Measurements from ENCODE around the gene CDH10. TPM values are rescaled to one million over a fixed set of nuclear protein-coding genes. Genes with fewer than 3 reads are reported as not detected.

The CDH10 gene
- total RNA-seq (not detected), polyA plus RNA-seq (not detected), total RNA-seq (not detected)

DNA sequence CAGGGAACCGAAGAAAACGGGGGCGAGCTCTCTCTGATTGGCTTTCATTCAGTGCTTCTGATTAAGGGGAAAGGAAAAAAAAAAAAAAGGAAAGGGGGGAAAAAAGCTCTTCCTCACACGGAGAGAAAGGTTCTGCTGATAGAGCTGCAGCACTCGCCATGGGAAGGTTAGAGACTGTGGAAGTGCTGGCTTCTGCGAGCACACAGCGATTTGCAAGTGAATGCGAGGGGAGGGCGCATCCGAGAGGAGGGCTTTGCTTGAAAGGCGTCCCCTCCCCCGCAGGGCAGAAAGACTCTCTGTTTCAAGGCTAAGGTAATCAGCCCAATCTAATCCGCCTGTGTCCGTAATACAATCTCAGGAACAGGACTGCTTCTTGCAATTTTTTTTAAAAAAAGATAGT, at the start of gene CDH10:
Gene CDH10, minus strand, starts transcription at position 218 of the 400 bp plus-strand sequence. CDS start 51,488 bp downstream, outside the sequence.
- ATAC-seq (no peak), DNase-seq (no peak)
- H3K27ac Mint-ChIP-seq, result no peak within 1 kb of the TSS
- intact Hi-C loops (cut with micrococcal nuclease), result no loop called here
- no peak within 1 kb of the TSS for H3K4me3 Mint-ChIP-seq
- H3K4me1 Mint-ChIP-seq, result peaks cover 0 to 4% (median 0%) of the 10 kb centered on the region in 7 donors
- no peaks in the 10 kb centered on the region for H3K27me3 ChIP-seq (ENCODE audit: control insufficient read depth in 2 of 2, insufficient read depth in 2 of 2, low read length in 2 of 2)
- H3K36me3 Mint-ChIP-seq, result peaks cover 0 to 3% (median 0%) of the 10 kb centered on the region in 5 donors
- H3K9me3 ChIP-seq (ENCODE audit: control insufficient read depth in 2 of 3, low read length in 3 of 3), result no peaks in the 10 kb centered on the region
- H3K4me3 ChIP-seq (ENCODE audit: low read length), result no peak within 1 kb of the TSS
- ChIA-PET POLR2A (no interaction called here), CTCF (no interaction called here)
- H3K9me3 Mint-ChIP-seq, result peaks cover 0 to 15% (median 3%) of the 10 kb centered on the region in 11 donors
- no peak within 1 kb of the TSS for H3K27ac ChIP-seq (ENCODE audit: low read depth, low read length)
- H3K36me3 ChIP-seq (ENCODE audit: control insufficient read depth in 2 of 3, insufficient read depth in 3 of 3, low read length in 3 of 3), result no peaks in the 10 kb centered on the region
- no peaks in the 10 kb centered on the region for H3K4me1 ChIP-seq (ENCODE audit: control insufficient read depth in 2 of 2, insufficient read depth in 2 of 2, low read length in 2 of 2)
- peaks cover 0 to 4% (median 0%) of the 10 kb centered on the region in 5 donors for H3K27me3 Mint-ChIP-seq

DNA sequence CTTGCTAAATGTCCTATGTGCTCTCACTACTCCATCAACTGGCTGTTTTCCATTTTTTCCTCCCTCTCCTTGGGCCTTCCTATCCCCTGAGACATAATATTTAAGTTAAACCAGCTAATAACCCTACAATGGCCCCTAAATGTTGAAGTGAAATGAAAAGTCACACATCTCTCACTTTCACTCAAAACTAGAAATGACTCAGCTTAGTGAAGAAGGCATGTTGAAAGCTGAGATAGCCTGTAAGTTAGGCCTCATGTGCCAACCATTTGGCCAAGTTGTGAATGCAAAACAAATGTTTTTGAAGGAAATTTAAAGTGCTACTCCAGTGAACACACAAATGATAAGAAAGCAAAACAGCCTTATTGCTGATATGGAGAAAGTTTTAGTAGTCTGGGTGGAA, 48.8 kb upstream of the CDH10 start:
- no peak overlapping the region for H3K4me3 ChIP-seq (ENCODE audit: low read length)
- no peaks in the 10 kb centered on the region for H3K27me3 ChIP-seq (ENCODE audit: control insufficient read depth in 2 of 2, insufficient read depth in 2 of 2, low read length in 2 of 2)
- Mint-ChIP-seq H3K4me3 (no peak overlapping the region), H3K27me3 (no peaks in the 10 kb centered on the region), H3K9me3 (peaks cover 5 to 40% (median 19%) of the 10 kb centered on the region in 11 donors), H3K36me3 (no peaks in the 10 kb centered on the region), H3K4me1 (no peaks in the 10 kb centered on the region), H3K27ac (no peak overlapping the region)
- no peak for ATAC-seq
- no peaks in the 10 kb centered on the region for H3K4me1 ChIP-seq (ENCODE audit: control insufficient read depth in 2 of 2, insufficient read depth in 2 of 2, low read length in 2 of 2)
- no peak for DNase-seq
- intact Hi-C loops (cut with micrococcal nuclease), result no loop called here
- no peak overlapping the region for H3K27ac ChIP-seq (ENCODE audit: low read depth, low read length)
- POLR2A ChIA-PET, result no interaction called here
- H3K36me3 ChIP-seq (ENCODE audit: control insufficient read depth in 2 of 3, insufficient read depth in 3 of 3, low read length in 3 of 3), result no peaks in the 10 kb centered on the region
- CTCF ChIA-PET, result no interaction called here
- no peaks in the 10 kb centered on the region for H3K9me3 ChIP-seq (ENCODE audit: control insufficient read depth in 2 of 3, low read length in 3 of 3)

DNA sequence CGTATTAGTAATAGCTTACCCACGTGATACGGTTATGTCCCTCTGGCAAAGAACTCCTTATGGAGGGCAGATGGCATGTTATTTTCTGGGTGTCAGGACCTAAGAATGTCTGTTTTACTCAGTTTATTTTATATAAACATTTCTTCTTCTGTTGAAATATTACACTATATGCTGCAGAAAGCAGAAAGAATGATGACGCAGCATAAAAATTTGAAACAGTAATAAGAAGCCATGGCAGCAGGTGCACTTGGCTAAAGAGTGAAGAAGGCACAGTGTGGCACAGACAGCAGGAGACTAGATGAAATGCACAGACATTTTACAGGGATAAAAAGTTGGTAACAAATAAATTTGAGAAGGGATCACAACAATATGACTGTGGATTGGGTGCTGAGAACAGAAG, 46.3 kb upstream of the CDH10 start:
- H3K4me3 ChIP-seq (ENCODE audit: low read length), result no peak overlapping the region
- H3K4me1 ChIP-seq (ENCODE audit: control insufficient read depth in 2 of 2, insufficient read depth in 2 of 2, low read length in 2 of 2), result no peaks in the 10 kb centered on the region
- H3K27ac ChIP-seq (ENCODE audit: low read depth, low read length), result no peak overlapping the region
- Mint-ChIP-seq H3K4me3 (no peak overlapping the region), H3K27me3 (no peaks in the 10 kb centered on the region), H3K9me3 (peaks cover 4 to 47% (median 16%) of the 10 kb centered on the region in 11 donors), H3K36me3 (peaks cover 0 to 2% (median 0%) of the 10 kb centered on the region in 5 donors), H3K4me1 (no peaks in the 10 kb centered on the region), H3K27ac (no peak overlapping the region)
- DNase-seq (no peak), ATAC-seq (no peak)
- H3K36me3 ChIP-seq (ENCODE audit: control insufficient read depth in 2 of 3, insufficient read depth in 3 of 3, low read length in 3 of 3), result no peaks in the 10 kb centered on the region
- peaks cover 0 to 15% (median 0%) of the 10 kb centered on the region in 3 experiments for H3K9me3 ChIP-seq (ENCODE audit: control insufficient read depth in 2 of 3, low read length in 3 of 3)
- ChIA-PET CTCF (no interaction called here), POLR2A (no interaction called here)
- no peaks in the 10 kb centered on the region for H3K27me3 ChIP-seq (ENCODE audit: control insufficient read depth in 2 of 2, insufficient read depth in 2 of 2, low read length in 2 of 2)
- intact Hi-C loops (cut with micrococcal nuclease), result no loop called here

DNA sequence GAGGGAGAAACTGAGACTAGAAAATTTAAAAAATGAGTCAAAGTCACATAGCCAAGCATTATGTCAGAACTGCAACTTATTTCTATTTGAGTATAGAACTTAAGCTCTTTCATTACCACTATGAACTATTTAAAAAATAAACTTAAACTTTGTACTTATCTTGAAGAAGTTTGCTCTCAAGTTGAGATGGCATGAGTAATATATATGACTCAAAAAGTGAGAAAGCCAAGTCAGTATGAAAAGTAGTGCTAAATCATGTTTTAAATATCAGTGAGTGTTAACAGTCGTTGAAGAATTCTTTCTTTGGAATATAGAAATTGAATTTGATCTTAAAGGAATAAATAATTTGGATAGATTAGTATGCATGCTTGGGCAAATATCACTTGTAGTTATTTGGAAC, 36.3 kb upstream of the CDH10 start:
- Histone ChIP-seq H3K9me3 (ENCODE audit: control insufficient read depth in 2 of 3, low read length in 3 of 3) (peaks cover 0 to 6% (median 0%) of the 10 kb centered on the region in 3 experiments), H3K27me3 (ENCODE audit: control insufficient read depth in 2 of 2, insufficient read depth in 2 of 2, low read length in 2 of 2) (no peaks in the 10 kb centered on the region), H3K36me3 (ENCODE audit: control insufficient read depth in 2 of 3, insufficient read depth in 3 of 3, low read length in 3 of 3) (no peaks in the 10 kb centered on the region), H3K4me3 (ENCODE audit: low read length) (no peak overlapping the region), H3K27ac (ENCODE audit: low read depth, low read length) (no peak overlapping the region), H3K4me1 (ENCODE audit: control insufficient read depth in 2 of 2, insufficient read depth in 2 of 2, low read length in 2 of 2) (no peaks in the 10 kb centered on the region)
- CTCF ChIA-PET, result no interaction called here
- H3K9me3 Mint-ChIP-seq, result peaks cover 4 to 46% (median 17%) of the 10 kb centered on the region in 11 donors
- no peak overlapping the region for H3K27ac Mint-ChIP-seq
- intact Hi-C loops (cut with micrococcal nuclease), result no loop called here
- ATAC-seq (no peak), DNase-seq (no peak)
- POLR2A ChIA-PET, result no interaction called here
- H3K36me3 Mint-ChIP-seq, result peaks cover 0 to under 1% (median 0%) of the 10 kb centered on the region in 5 donors
- H3K27me3 Mint-ChIP-seq, result no peaks in the 10 kb centered on the region
- no peak overlapping the region for H3K4me3 Mint-ChIP-seq
- no peaks in the 10 kb centered on the region for H3K4me1 Mint-ChIP-seq

DNA sequence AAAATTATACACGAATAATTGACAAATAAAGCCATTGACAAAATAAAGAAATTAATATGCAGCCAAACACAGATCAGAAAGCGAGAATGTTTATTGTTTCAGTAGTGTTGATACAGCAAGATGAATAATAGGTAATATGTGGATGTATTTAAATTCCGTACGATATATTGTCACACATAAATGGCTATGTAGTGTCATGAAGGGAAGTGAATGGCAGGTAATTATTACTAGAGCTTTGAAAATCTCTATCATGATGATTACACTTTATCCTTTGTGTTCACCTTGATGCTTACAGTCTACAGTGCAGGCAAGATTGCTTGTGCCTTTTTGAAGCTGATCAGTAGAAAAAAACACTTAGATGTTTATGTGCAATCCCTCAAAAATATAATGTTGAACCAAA, 23.3 kb upstream of the CDH10 start:
- Histone ChIP-seq H3K27ac (ENCODE audit: low read depth, low read length) (no peak overlapping the region), H3K27me3 (ENCODE audit: control insufficient read depth in 2 of 2, insufficient read depth in 2 of 2, low read length in 2 of 2) (no peaks in the 10 kb centered on the region), H3K9me3 (ENCODE audit: control insufficient read depth in 2 of 3, low read length in 3 of 3) (no peaks in the 10 kb centered on the region), H3K4me3 (ENCODE audit: low read length) (no peak overlapping the region), H3K4me1 (ENCODE audit: control insufficient read depth in 2 of 2, insufficient read depth in 2 of 2, low read length in 2 of 2) (no peaks in the 10 kb centered on the region), H3K36me3 (ENCODE audit: control insufficient read depth in 2 of 3, insufficient read depth in 3 of 3, low read length in 3 of 3) (no peaks in the 10 kb centered on the region)
- H3K4me3 Mint-ChIP-seq, result no peak overlapping the region
- no peaks in the 10 kb centered on the region for H3K27me3 Mint-ChIP-seq
- ChIA-PET POLR2A (no interaction called here), CTCF (no interaction called here)
- no peak for DNase-seq
- no peaks in the 10 kb centered on the region for H3K4me1 Mint-ChIP-seq
- H3K36me3 Mint-ChIP-seq, result no peaks in the 10 kb centered on the region
- ATAC-seq, result no peak
- no peak overlapping the region for H3K27ac Mint-ChIP-seq
- intact Hi-C loops (cut with micrococcal nuclease), result no loop called here
- peaks cover 3 to 33% (median 12%) of the 10 kb centered on the region in 11 donors for H3K9me3 Mint-ChIP-seq

DNA sequence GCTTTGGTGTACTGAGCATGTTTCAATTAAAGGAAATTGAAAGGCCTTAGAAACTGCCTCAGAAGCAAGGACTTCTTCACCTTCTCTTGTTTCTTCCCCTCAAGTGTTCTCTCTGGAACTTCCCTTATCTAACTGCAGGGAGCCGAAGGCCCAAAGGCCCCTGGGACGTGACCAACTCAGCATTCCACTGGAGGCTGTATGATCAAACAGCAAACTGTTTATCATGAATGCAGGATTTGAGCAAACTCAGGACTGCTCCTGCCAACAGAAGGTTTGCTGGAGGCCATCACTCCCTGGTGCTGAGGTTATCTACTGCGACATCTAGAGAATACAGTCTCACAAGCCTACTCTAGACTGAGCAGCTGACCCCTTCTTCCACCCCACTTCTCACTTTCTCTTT, 4.8 kb upstream of the CDH10 start:
- peaks cover 0 to 16% (median 3%) of the 10 kb centered on the region in 11 donors for H3K9me3 Mint-ChIP-seq
- H3K4me1 Mint-ChIP-seq, result peaks cover 0 to 4% (median 0%) of the 10 kb centered on the region in 7 donors
- CTCF ChIA-PET, result no interaction called here
- no peak overlapping the region for H3K4me3 Mint-ChIP-seq
- H3K36me3 ChIP-seq (ENCODE audit: control insufficient read depth in 2 of 3, insufficient read depth in 3 of 3, low read length in 3 of 3), result no peaks in the 10 kb centered on the region
- DNase-seq, result no peak
- H3K27ac ChIP-seq (ENCODE audit: low read depth, low read length), result no peak overlapping the region
- no peak overlapping the region for H3K27ac Mint-ChIP-seq
- intact Hi-C loops (cut with micrococcal nuclease), result no loop called here
- peaks cover 0 to 3% (median 0%) of the 10 kb centered on the region in 5 donors for H3K36me3 Mint-ChIP-seq
- POLR2A ChIA-PET, result no interaction called here
- H3K4me3 ChIP-seq (ENCODE audit: low read length), result no peak overlapping the region
- no peak for ATAC-seq
- H3K27me3 ChIP-seq (ENCODE audit: control insufficient read depth in 2 of 2, insufficient read depth in 2 of 2, low read length in 2 of 2), result no peaks in the 10 kb centered on the region
- H3K4me1 ChIP-seq (ENCODE audit: control insufficient read depth in 2 of 2, insufficient read depth in 2 of 2, low read length in 2 of 2), result no peaks in the 10 kb centered on the region
- H3K27me3 Mint-ChIP-seq, result peaks cover 0 to 4% (median 0%) of the 10 kb centered on the region in 5 donors
- no peaks in the 10 kb centered on the region for H3K9me3 ChIP-seq (ENCODE audit: control insufficient read depth in 2 of 3, low read length in 3 of 3)

DNA sequence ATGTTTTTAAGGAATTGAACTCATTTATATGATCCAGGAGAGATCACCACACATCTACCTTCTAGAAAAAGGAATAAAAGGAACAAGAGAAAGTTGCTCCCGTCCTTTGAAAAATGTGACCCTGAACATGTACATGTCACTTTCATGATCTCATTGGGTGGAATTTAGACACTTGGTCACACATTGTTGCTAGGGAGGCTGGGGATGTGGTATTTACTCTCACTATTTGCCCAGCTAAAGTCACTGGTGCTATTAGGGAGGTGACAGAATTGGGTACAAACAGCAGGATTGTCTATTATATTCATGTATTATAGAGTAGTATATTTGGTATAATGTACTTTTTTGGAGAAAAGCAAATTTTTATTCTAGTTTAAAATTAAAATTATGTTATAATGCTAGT, 2.1 kb upstream of the CDH10 start:
- peaks cover 0 to 15% (median 3%) of the 10 kb centered on the region in 11 donors for H3K9me3 Mint-ChIP-seq
- H3K4me3 Mint-ChIP-seq, result no peak overlapping the region
- no peak overlapping the region for H3K4me3 ChIP-seq (ENCODE audit: low read length)
- intact Hi-C loops (cut with micrococcal nuclease), result no loop called here
- H3K27ac Mint-ChIP-seq, result no peak overlapping the region
- no peak overlapping the region for H3K27ac ChIP-seq (ENCODE audit: low read depth, low read length)
- ATAC-seq (no peak), DNase-seq (no peak)
- H3K4me1 Mint-ChIP-seq, result peaks cover 0 to 4% (median 0%) of the 10 kb centered on the region in 7 donors
- ChIA-PET CTCF (no interaction called here), POLR2A (no interaction called here)
- H3K9me3 ChIP-seq (ENCODE audit: control insufficient read depth in 2 of 3, low read length in 3 of 3), result no peaks in the 10 kb centered on the region
- H3K4me1 ChIP-seq (ENCODE audit: control insufficient read depth in 2 of 2, insufficient read depth in 2 of 2, low read length in 2 of 2), result no peaks in the 10 kb centered on the region
- H3K36me3 ChIP-seq (ENCODE audit: control insufficient read depth in 2 of 3, insufficient read depth in 3 of 3, low read length in 3 of 3), result no peaks in the 10 kb centered on the region
- H3K27me3 Mint-ChIP-seq, result peaks cover 0 to 4% (median 0%) of the 10 kb centered on the region in 5 donors
- H3K27me3 ChIP-seq (ENCODE audit: control insufficient read depth in 2 of 2, insufficient read depth in 2 of 2, low read length in 2 of 2), result no peaks in the 10 kb centered on the region
- peaks cover 0 to 3% (median 0%) of the 10 kb centered on the region in 5 donors for H3K36me3 Mint-ChIP-seq

All from naive thymus-derived CD4-positive, alpha-beta T cell (primary cell).